HG03354 (cell line): Measurements from ENCODE around the gene LTK.

ENCODE experiments used
- ATAC-seq: cut with Tn5 transposase; IDR thresholded peaks from one replicate; pipeline ENCODE4 v1.9.1; 2021; ENCODE audit warnings: mild to moderate bottlenecking; ENCODE audit not compliant: unreplicated experiment, poor library complexity, severe bottlenecking

Gene LTK

GRCh38 chr15:41513506-41514227, at the start of gene LTK:
Gene LTK (minus strand): TSS chr15:41513827. CDS start chr15:41513709, 118 bp downstream.
- no peak for ATAC-seq

GRCh38 chr15:41562784-41563198, 49.2 kb upstream of the LTK start:
- no peak for ATAC-seq

- ATAC-seq, result no peak
Observed at GRCh38 chr15:41562244-41562643, 48.6 kb upstream of the LTK start.

- ATAC-seq, result no peak
Observed at GRCh38 chr15:41561777-41562145, 48.1 kb upstream of the LTK start.

GRCh38 chr15:41561104-41561776, 47.6 kb upstream of the LTK start:
- no peak for ATAC-seq

GRCh38 chr15:41560572-41560874, 46.9 kb upstream of the LTK start:
- no peak for ATAC-seq

GRCh38 chr15:41559239-41559782, 45.7 kb upstream of the LTK start:
- no peak for ATAC-seq

- ATAC-seq, result no peak
Observed at GRCh38 chr15:41558400-41559238, 45.0 kb upstream of the LTK start, which contains the start of gene TYRO3. Gene TYRO3 (plus strand): TSS chr15:41559212. CDS start chr15:41559258, 46 bp downstream.

- ATAC-seq, result peak; percentile 64
Observed at GRCh38 chr15:41557673-41558399, 44.2 kb upstream of the LTK start.

- no peak for ATAC-seq
Observed at GRCh38 chr15:41556677-41557076, 43.0 kb upstream of the LTK start.

- ATAC-seq, result no peak
Observed at GRCh38 chr15:41554915-41555314, 41.3 kb upstream of the LTK start.

GRCh38 chr15:41554343-41554742, 40.7 kb upstream of the LTK start:
- no peak for ATAC-seq

GRCh38 chr15:41553731-41554130, 40.1 kb upstream of the LTK start:
- no peak for ATAC-seq

- ATAC-seq, result no peak
Observed at GRCh38 chr15:41550066-41550775, 36.6 kb upstream of the LTK start.

GRCh38 chr15:41546851-41547786, 33.5 kb upstream of the LTK start:
- ATAC-seq, result no peak

- ATAC-seq, result no peak
Observed at GRCh38 chr15:41545218-41545617, 31.6 kb upstream of the LTK start.

- no peak for ATAC-seq
Observed at GRCh38 chr15:41544650-41545015, 31.0 kb upstream of the LTK start.

- ATAC-seq, result peak; percentile 25
Observed at GRCh38 chr15:41543521-41543870, 29.9 kb upstream of the LTK start.
